HG02981 (cell line): Measurements from ENCODE around the gene ZNF318.
"Not testable (repeated sequence)": the region's sequence is repeated elsewhere in the genome, so short reads cannot be mapped to it uniquely, and the experiment has no call there.

Source experiments
- ATAC-seq: cut with Tn5 transposase; IDR thresholded peaks from one replicate; pipeline ENCODE4 v1.9.1; 2021; ENCODE audit warnings: mild to moderate bottlenecking, moderate library complexity; ENCODE audit not compliant: unreplicated experiment

Gene ZNF318, protein sequence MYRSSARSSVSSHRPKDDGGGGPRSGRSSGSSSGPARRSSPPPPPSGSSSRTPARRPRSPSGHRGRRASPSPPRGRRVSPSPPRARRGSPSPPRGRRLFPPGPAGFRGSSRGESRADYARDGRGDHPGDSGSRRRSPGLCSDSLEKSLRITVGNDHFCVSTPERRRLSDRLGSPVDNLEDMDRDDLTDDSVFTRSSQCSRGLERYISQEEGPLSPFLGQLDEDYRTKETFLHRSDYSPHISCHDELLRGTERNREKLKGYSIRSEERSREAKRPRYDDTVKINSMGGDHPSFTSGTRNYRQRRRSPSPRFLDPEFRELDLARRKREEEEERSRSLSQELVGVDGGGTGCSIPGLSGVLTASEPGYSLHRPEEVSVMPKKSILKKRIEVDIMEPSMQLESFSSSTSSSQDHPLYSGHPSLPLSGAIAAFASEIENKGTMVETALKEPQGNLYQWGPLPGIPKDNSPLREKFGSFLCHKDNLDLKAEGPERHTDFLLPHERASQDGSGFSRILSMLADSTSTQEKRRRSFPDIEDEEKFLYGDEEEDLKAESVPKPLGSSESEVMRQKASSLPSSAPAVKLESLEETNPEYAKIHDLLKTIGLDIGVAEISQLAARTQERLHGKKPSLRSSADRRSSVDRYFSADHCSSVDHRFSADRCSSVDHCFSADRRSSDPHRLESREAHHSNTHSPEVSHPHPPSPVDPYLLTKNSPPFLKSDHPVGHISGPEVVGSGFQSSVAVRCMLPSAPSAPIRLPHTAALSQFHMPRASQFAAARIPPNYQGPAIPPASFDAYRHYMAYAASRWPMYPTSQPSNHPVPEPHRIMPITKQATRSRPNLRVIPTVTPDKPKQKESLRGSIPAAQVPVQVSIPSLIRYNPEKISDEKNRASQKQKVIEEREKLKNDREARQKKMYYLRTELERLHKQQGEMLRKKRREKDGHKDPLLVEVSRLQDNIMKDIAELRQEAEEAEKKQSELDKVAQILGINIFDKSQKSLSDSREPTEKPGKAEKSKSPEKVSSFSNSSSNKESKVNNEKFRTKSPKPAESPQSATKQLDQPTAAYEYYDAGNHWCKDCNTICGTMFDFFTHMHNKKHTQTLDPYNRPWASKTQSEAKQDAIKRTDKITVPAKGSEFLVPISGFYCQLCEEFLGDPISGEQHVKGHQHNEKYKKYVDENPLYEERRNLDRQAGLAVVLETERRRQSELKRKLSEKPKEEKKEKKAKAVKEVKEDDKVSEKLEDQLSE (N-terminal part only)

DNA sequence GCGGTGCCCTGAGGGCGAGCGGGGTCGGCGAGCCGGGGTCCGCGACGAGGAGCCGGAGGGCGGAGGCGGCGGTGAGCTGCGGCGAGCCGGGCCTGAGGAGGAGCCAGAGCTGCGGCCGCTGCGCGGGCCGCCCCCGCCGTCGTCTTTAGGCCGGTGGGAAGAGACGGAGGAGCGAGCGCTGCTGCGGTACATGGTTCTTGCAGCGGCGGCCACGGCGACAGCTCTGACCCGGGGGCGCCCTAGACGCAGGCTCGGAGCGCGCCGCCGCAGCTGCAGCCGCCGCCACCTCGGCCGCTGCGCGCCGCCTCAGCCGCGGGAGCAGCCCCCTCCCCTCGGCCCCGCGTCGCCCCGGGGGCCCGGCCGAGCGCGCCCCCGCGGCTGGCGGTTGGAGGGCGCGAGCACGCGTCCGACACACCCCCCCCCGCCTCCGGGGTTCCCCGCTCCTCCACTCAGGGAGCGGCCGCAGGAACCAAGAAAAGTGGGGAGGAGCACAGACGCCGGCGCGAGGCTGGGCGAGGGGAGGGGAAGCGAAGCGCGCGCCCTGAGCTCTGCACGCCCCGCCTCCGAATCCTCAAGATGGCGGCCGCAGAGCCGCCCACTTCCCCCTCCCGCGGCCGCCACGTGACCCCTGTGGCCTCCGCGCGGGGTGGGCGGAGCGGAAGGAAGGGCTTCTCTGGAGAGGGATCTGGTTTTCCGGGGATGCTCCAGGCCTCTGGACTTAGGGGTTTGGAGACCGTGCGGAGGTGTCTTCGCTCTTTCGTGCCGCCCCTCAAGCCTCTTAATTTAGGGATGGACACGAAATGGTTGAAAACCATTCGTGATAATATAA, at the start of gene ZNF318:
Gene ZNF318, minus strand, starts transcription at position 474 of the 829 bp plus-strand sequence. Its CDS starts 282 bp downstream, at position 192.
- peak; percentile 85 for ATAC-seq

DNA sequence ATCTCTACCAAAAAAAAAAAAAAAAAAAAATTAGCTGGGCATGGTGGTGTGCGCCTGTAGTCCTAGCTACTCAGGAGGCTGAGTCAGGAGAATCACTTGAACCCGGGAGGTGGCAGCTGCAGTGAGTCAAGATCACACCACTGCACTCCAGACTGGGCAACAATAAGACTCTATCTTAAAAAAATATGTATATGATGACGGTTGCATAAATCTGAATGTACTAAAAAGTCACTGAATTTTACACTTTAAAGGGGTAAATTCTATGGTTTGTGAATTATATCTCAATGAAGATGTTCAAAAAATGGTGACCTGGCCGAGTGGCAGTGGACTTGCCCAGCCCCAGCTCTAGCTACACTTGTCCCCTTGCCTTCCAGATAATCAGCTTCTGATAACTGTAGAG, 47.5 kb upstream of the ZNF318 start:
- ATAC-seq: no peak

DNA sequence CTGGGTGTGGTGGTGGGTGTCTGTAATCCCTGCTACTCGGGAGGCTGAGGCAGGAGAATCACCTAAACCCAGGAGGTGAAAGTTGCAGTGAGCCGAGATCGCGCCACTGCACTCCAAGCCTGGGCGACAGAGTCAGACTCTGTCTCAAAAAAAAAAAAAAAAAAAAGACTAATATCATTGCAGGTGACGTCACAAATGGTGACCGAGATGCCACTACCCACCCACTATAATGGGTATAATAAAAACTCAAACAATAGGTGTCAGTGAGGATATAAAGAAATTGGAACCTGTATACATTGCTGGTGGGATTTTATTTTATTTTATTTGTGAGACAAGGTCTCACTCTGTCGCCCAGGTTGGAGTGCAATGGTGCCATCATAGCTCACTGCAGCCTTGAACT, 45.8 kb upstream of the ZNF318 start:
- not testable (repeated sequence) for ATAC-seq

DNA sequence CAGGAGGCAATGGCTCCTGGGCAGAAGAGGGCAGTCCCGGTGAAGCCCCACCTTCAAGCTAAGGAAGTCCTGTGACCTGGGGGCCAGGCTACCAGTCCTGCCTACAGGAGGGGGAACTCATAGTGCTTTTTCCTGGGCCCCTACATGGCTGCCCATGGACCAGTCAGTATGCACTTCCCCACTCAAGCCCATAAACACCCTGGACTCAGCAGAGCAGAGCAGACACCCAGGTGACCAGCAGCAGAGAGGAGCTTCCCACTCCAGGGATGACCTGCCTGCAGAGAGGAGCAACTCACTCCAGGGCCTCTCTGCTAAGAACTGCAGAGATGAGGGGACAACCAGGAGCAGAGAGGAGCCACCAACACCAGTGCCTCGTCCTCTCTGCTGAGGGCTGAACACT, 43.6 kb upstream of the ZNF318 start:
- ATAC-seq: no peak

DNA sequence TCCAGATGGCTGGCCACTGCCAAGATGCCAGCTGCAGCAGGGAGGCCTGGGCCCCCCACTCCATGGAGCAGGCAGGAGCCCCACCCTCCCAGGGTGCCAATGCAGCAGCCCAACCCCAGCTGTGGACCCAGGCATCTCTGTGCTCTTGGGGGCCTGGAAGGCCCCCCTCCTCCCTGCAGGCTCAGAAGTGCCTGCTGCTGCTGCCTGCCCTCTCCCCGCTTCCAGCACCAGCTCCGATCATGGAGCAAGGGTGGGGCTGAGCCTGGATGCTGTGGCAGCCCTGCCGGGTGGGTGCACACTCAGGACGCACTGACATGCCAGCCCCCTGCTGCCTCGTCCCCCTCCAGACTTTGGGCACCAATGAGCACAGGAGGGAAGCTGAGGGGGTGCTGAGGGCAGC, 43.1 kb upstream of the ZNF318 start:
- no peak for ATAC-seq

DNA sequence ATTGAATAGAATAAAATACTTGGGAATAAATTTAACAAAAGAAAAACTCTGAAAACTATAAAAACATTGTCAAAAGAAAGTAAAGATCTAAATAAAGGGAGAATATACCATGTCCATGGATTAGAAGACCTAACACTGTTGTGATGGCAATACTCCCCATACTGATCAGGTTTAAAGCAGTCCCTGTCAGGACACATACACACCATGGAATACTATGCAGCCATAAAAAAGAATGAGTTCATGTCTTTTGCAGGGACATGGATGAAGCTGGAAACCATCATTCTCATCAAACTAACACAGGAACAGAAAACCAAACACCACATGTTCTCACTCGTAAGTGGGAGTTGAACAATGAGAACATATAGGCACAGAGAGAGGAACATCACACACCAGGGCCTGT, 41.3 kb upstream of the ZNF318 start:
- not testable (repeated sequence) for ATAC-seq

DNA sequence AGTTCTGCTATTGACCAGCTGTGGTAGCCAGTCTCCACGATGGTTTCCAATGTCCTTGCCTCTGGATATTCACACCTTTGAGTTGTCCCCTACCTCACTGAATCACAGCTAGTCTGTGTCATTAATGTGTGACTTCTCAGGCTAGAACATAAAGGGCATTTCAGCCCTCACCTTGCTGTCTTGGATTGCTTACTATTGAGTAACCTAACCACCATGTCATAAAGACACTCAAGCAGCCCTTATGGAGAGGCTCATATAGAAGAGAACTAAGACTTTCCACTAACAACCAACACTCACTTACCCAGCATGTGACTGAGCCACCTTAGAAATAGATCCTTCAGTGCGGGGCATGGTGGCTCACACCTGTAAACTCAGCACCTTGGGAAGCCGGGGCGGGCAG, 38.8 kb upstream of the ZNF318 start:
- no peak for ATAC-seq

DNA sequence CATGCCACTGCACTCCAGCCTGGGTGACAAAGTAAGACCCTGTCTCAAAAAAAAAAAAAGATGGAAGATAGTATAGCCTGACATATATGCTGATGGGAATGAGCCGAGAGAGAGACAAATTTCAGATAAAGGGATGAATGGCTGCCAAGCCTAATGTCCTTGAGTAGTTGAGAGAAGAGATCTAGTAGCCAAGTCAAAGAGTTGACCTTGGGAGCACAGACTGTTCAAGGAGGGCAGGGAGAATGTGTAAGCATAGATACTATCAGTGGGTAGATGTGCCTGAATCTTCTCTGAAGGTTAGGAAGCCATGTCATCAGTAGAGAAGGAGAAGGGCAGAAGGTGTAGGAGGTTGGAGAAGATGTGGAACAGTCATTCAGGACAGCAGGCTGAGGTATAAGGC, 37.8 kb upstream of the ZNF318 start:
- no peak for ATAC-seq

DNA sequence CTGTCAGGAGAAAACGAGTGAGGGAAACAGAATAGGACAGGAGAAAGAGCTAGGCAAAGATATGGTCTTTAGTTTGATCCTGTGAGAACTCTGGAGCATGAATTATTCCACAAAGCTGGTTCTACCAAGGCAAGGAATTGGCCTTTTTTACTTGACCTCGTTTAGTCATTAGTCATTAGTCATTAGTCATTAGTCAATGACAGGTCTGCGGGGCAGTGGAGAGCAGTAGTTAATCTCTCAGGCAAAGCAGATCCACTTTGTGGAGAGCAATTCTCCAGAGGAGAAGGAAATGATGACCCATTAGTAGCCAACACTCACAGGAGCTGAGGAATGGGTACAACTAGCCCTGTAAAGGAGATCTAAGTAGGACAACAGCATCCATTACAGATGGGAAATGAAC, 35.9 kb upstream of the ZNF318 start:
- ATAC-seq: no peak

DNA sequence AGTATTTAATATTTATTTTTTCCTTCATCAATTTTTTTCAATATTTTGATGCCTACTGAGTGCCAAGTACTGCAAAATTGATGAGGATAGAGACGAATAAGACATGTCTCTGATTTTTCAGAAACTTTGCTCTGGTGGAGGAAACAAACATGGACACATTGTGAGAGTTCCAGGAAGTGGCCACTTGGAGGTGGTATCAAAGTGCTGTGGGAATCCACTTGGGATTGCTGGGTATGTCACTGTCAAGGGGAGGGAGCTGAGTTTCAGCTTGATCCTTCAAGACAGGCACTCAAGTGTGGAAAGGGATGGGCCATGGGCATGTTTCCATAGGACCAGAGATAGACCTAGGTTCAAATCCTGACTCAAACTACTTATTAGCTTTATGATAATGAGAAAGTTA, 33.4 kb upstream of the ZNF318 start:
- no peak for ATAC-seq

DNA sequence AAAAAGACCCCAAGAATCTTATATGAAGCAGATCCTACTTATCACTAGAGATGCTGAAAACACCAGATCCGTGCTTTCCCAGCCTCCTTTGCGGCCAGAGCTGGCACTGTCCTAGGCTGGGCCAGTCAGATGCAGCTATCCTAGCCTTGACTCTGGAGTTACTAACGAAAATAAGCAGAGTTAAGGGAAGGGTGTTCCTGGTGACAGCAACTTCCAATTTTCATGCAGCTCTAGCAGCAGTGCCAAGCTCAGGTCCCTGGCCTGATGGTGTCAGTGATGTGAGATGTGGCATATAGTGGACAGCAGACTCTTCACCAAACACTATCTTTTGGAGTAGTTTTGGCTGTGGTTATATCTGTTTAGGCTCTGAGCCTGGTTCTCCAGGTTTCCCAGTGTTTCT, 32.3 kb upstream of the ZNF318 start:
- ATAC-seq: no peak

DNA sequence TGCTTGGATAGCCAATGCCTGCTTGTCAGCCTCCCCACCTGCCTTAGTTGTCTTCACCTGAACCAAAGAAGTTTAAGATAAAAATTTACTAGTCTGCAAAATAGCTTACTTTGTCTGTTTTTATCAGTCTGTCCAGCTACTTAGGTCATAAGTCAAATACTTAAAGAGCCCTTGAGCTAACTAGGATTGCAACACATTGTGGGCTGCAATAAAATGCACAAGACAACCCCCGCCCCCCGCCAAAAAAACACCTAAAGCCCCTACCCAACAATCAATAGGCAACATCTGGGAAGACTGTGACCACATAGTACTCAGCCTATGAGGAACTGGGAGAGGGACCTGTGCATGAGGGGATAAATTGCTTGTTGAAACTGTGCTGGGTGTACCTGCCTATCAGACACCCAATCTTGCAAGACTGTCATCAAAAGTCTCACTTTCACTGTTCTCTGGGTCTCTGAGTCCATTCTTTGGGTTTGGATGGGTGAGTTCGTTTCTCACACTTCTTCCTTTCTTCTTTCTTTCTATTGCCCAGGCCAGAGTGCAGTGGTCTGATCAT, 30.6 kb upstream of the ZNF318 start:
- no peak for ATAC-seq

DNA sequence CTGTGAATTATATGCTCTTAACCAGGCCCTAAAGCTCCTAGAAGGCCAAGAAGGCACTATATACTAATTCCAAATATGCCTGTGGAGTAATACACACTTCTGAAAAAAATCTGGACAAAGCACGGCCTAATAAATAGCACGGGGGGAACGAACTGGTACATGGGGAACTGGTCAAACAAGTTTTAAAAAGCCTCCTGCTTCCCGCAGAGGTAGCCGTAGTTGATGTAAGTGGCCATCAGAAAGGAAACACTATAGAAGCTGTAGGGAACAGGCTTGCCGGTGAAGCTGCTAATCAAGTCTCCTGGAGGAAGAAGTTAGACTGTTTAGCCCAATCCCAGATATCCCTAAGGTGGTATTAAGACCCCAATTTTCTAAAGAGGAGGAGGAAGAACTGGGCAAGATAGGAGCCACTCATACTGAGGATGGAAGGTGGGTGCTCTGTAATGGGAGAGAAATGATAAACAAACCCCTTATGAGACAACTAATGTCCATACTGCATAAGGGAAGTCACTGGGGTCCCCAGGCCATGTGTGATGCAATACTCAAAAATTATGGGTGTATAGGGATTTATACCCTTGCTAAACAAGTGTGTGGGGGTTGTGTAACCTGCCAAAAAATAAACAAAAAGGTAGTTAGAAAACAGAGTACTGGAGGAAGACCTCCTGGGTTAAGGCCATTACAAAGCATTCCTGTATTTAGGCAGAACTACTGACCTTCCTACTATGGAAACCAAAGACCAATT, 27.1 kb upstream of the ZNF318 start:
- no peak for ATAC-seq

DNA sequence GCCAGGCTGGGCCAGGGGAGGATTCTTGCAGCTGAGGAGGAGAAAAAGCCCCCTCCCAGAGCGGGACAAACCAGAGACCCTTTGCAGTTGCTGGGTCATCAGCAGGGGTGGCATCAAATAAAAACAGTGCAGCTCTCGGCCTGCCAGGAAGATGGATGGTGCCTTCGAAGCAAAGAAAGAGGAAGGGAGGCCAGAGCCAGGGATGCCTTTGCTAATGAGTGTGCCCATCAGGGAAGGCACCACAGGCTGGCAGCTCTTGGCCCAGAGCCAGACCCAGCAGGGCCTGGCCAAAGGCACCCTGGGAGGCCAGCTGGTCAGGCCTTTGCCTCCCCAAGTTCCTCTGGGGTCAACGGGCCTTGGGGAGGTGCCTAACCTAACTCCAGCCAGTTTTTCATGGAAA, 26.3 kb upstream of the ZNF318 start:
- ATAC-seq: no peak

DNA sequence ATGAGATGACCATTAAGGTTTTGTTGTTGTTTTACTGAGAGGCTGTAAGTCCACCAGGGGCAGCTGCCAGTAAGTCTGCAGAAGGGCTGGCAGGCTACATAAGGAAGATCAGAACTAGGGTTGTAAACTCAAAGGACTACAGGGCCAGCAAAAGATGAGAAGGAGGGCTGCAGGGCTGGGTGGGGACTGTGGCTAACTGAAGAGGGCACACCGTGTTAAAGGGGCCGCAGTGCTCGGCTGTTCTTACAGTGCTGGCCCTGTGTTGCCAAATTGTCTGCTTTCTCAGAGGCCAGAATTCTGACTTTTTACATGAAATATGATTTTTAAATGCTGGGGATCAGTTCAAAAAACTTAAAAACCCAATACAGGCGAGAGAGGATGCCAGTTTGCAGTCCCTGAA, 25.5 kb upstream of the ZNF318 start:
- no peak for ATAC-seq

DNA sequence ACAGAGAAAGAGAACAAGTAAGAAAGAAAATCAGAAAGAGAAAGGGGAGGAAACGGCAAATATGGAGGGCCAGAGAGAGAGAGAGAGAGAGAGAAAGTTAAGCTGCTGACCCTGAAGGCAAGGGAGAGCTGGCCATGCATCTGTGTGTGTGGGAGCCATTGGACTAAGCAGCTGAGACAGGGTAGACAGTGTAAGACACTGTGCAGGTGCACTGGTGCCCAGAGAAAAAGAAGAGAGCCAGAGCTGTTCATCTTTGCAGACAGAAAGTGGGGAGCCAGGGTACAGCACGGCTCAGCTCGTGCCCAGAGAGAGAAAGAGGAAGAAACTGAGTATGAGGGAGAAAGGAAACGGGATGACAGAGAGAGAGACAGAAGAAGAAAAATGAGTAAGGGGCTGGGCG, 24.2 kb upstream of the ZNF318 start:
- no peak for ATAC-seq

DNA sequence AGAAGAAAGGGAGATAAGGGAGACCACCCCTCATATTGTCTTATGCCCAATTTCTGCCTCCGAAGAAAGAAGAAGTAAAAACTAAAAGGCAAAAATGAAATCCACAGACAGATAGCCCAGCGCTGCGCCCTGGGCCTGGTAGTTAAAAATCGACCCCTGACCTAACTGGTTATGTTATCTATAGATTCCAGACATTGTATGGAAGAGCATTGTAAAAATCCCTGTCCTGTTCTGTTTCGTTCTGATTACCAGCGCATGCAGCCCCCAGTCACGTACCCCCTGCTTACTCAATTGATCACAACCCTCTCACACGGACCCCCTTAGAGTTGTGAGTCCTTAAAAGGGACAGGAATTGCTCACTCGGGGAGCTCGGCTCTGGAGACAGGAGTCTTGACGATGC, 23.7 kb upstream of the ZNF318 start:
- ATAC-seq: not testable (repeated sequence)

DNA sequence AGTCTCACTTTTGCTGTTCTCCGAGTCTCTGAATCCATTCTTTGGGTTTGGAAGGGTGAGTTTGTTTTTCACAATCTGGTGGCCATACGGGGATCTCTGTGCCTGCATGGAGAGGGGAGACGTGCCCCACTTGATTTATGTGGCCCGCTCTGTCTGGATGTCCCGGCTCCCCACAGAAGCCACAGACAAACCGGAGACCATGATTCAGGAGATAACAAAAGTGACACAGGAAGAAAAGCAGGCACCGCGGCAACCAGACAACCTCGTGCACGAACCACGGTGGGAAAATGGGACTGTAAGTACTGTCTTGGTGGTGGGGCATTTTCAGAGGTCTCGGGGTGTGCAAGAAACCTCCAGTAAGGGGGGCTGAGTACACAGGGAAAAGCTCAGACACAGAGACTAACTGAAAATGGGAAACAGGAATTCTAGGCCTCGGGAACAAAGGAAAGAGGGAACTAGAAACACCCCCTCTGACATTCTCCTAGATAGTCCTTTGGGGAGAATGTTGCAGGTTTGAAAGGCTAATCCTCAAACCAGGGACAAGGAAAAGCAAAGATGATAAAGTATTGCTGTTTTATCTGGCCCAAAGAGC, 22.1 kb upstream of the ZNF318 start:
- no peak for ATAC-seq
